Activated gamma-delta T cell treated with Interleukin-2 at 50 U/mL for 16 hours (primary cell): ENCODE measurements around the gene USE1.
A peak's percentile ranks its signal among the peaks of the same experiment; 100 is the strongest.

Source experiments
- DNase-seq: peaks from one replicate; pipeline ENCODE4 v3.0.0-alpha.2; 2020

The USE1 gene

GRCh38 chr19:17237747-17238706, 22.9 kb downstream of the USE1 start:
- DNase-seq: no peak

GRCh38 chr19:17240062-17240752, 25.1 kb downstream of the USE1 start:
- no peak for DNase-seq

- no peak for DNase-seq
Measured at GRCh38 chr19:17240826-17241399, 25.8 kb downstream of the USE1 start.

- DNase-seq: no peak
Measured at GRCh38 chr19:17242431-17243208, 27.5 kb downstream of the USE1 start.

- no peak for DNase-seq
Measured at GRCh38 chr19:17243211-17243829, 28.2 kb downstream of the USE1 start.

GRCh38 chr19:17243830-17244617, 28.9 kb downstream of the USE1 start:
- DNase-seq: no peak

- no peak for DNase-seq
Measured at GRCh38 chr19:17244618-17245534, 29.7 kb downstream of the USE1 start.

- DNase-seq: no peak
Measured at GRCh38 chr19:17245535-17245984, 30.4 kb downstream of the USE1 start, which contains the start of gene NR2F6. Gene NR2F6, minus strand, starts transcription at chr19:17245919. Its CDS starts 699 bp downstream, at chr19:17245220.

GRCh38 chr19:17246681-17247425, 31.7 kb downstream of the USE1 start:
- DNase-seq: no peak

- no peak for DNase-seq
Measured at GRCh38 chr19:17248011-17248776, 33.0 kb downstream of the USE1 start.

- DNase-seq: no peak
Measured at GRCh38 chr19:17249887-17250548, 34.9 kb downstream of the USE1 start.

GRCh38 chr19:17254636-17255035, 39.5 kb downstream of the USE1 start:
- no peak for DNase-seq

GRCh38 chr19:17255150-17255621, 40.0 kb downstream of the USE1 start:
- DNase-seq: no peak

- DNase-seq: no peak
Measured at GRCh38 chr19:17256130-17256529, 41.0 kb downstream of the USE1 start.

GRCh38 chr19:17259118-17259780, 44.1 kb downstream of the USE1 start:
- no peak for DNase-seq

- DNase-seq: no peak
Measured at GRCh38 chr19:17259934-17260333, 44.8 kb downstream of the USE1 start.

- peak; percentile 88 for DNase-seq
Measured at GRCh38 chr19:17260842-17261325, 45.7 kb downstream of the USE1 start.
